Measurements from ENCODE around the gene GMPPA. TPM values are rescaled to one million over a fixed set of nuclear protein-coding genes. Genes with fewer than 3 reads are reported as not detected.

The GMPPA gene
- polyA plus RNA-seq, 6 donors from 2014 or later, result 18.2 to 38.8 (median 22.9) TPM

- peaks cover 19 to 79% (median 54%) of the 10 kb centered on the region in 3 donors for H3K27me3 Mint-ChIP-seq
- no peak for DNase-seq
- no peak for ATAC-seq (ENCODE audit: low read depth in 2 of 2)
- no peaks in the 10 kb centered on the region for H3K9me3 Mint-ChIP-seq
- no peaks in the 10 kb centered on the region for H3K36me3 Mint-ChIP-seq
- peaks cover 8 to 19% (median 12%) of the 10 kb centered on the region in 3 donors for H3K4me1 Mint-ChIP-seq
- H3K4me3 Mint-ChIP-seq, result peak overlapping the region in 1 of 8 donors; percentile 56
- H3K27ac Mint-ChIP-seq, result no peak overlapping the region
Observed at GRCh38 chr2:219538956-219539788, 40.5 kb downstream of the GMPPA start.

DNA sequence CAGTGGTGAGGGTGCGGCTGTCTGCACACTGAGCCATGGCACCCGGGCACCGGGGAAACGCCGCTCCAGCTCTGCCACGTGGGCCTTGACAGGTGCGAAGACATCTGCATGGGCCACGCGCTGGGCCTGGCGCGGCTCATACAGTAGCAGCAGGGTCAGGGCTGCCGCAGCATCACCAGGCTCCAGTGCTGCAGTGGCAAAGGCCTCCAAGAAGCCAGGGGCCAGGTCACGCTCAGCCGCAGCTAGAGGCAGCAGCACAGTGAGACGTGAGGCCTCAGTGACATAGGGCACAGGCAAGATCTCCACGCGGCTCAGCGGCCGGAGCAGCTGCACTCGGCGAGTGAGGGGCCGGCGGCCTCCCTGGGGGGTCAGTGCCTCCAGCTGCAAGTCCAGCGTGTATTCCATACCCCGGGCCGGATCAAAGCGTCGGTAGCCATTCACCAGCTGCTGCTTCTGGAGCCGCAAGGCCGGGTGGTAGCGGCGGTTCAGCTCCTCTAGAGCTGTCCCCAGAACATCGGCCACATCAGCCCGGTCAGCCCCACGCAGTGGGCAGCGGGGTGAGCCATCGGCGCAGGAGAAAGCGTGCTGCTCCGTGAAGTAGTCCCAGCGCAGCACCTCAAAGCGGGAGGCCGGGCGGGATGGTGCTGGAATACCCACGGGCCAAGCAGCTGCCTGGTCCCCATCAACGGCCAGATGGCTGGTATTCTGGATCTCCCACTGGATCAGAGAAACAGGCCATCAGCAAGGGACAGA lies 41.4 kb downstream of the GMPPA start:
- Mint-ChIP-seq H3K27me3 (peaks cover 23 to 86% (median 61%) of the 10 kb centered on the region in 3 donors), H3K9me3 (peaks cover 0 to 3% (median 0%) of the 10 kb centered on the region in 7 donors), H3K27ac (peak overlapping the region in 1 of 6 donors; percentile 66), H3K4me1 (peaks cover 17 to 28% (median 20%) of the 10 kb centered on the region in 3 donors), H3K4me3 (peak overlapping the region in 1 of 8 donors; percentile 52), H3K36me3 (no peaks in the 10 kb centered on the region)
- DNase-seq, result no peak
- ATAC-seq (ENCODE audit: low read depth in 2 of 2), result no peak

DNA sequence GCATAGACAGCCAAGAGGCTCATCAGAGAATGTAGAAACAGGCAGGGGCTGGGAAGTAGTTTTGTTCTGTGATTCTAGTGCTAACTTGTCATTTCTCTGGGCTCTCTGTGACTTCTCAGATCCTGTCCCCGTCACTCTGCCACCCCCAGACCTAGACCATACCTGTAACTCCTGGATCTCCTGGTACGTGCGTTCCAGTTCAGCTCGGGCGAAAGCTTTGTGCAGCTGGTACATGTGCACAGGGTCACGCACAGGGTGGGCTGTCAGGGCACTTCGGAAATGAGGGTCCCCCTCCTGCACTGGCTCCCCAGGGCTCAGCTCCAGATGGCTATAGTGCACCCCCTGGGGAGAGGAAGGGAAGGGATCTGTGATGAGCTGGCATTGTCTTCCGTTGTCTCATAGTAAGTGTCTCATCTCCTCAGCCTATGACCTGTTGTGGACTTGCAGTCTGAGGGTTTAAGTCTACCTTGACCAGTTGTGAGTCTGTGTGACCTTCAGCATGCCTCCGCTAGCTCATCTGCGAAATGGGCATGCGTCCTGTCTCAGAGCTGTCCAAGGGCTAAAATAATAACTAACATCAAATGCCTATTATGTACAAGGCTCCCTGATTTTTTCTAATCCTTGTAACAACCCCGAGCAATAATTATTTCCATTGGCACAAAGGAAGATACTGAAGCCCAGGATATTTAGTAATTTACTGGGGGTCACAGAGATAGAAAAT lies 42.3 kb downstream of the GMPPA start:
- Mint-ChIP-seq H3K36me3 (no peaks in the 10 kb centered on the region), H3K4me1 (peaks cover 17 to 28% (median 17%) of the 10 kb centered on the region in 3 donors), H3K27ac (peak overlapping the region in 1 of 6 donors; percentile 27), H3K4me3 (peak overlapping the region in 7 of 8 donors; percentile 4 to 82 (median 47)), H3K9me3 (peaks cover 0 to 3% (median 0%) of the 10 kb centered on the region in 7 donors), H3K27me3 (peaks cover 26 to 86% (median 61%) of the 10 kb centered on the region in 3 donors)
- DNase-seq (no peak), ATAC-seq (ENCODE audit: low read depth in 2 of 2) (no peak)

- no peaks in the 10 kb centered on the region for H3K36me3 Mint-ChIP-seq
- H3K4me3 Mint-ChIP-seq, result peak overlapping the region in 7 of 8 donors; percentile 5 to 82 (median 47)
- H3K4me1 Mint-ChIP-seq, result peaks cover 17 to 28% (median 21%) of the 10 kb centered on the region in 3 donors
Observed at GRCh38 chr2:219541611-219542180, 43.0 kb downstream of the GMPPA start.

DNA sequence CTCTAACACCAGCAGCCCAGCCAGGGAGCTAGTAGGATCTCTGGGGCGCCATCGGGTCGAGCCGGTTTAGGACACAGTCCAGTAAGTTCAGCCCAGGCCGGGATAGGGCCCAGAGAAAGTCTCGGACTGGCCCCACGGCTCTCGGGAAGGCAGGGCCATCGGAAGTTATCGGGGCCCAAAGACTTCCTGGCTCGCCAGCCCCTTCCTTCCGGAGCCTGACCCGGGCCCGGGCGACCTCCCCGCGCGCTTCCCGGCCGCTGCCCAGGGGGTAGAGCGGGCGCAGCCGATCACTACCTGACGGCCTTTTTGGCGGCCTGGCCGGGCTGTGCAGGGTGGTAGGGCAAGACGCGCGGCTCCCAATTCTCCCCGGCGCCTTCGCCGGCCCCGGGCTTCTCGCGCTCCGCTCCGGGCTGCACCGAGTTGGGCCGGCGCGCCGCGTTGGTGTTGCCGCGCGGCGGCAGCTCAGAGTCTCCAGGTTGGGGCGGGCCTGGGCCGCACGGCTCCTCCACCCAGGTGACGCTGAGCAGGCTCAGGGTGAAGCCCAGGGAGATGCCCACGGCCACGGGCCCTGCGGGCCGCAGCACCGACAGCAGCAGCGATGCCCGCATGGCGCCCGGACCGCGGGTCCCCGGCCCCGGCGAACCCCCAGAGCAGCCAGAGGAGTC lies 44.4 kb downstream of the GMPPA start:
- DNase-seq (peak; percentile 15), ATAC-seq (ENCODE audit: low read depth in 2 of 2) (peak; percentile 39 to 45)
- Mint-ChIP-seq H3K4me3 (peak overlapping the region; percentile 75 to 92 (median 84)), H3K27me3 (peaks cover 34 to 84% (median 63%) of the 10 kb centered on the region in 3 donors), H3K36me3 (peaks cover 0 to 7% of the 10 kb centered on the region in 2 donors), H3K9me3 (peaks cover 0 to 10% (median 0%) of the 10 kb centered on the region in 7 donors), H3K4me1 (peaks cover 17 to 28% (median 21%) of the 10 kb centered on the region in 3 donors), H3K27ac (peak overlapping the region in 1 of 6 donors; percentile 86)

More at GRCh38 chr2:219541611-219542180, 43.0 kb downstream of the GMPPA start:
- ATAC-seq (ENCODE audit: low read depth in 2 of 2), result peak; percentile 57 to 61
- H3K27me3 Mint-ChIP-seq, result peaks cover 28 to 86% (median 61%) of the 10 kb centered on the region in 3 donors
- peaks cover 0 to 5% (median 0%) of the 10 kb centered on the region in 7 donors for H3K9me3 Mint-ChIP-seq
- DNase-seq, result peak; percentile 80
- no peak overlapping the region for H3K27ac Mint-ChIP-seq

DNA sequence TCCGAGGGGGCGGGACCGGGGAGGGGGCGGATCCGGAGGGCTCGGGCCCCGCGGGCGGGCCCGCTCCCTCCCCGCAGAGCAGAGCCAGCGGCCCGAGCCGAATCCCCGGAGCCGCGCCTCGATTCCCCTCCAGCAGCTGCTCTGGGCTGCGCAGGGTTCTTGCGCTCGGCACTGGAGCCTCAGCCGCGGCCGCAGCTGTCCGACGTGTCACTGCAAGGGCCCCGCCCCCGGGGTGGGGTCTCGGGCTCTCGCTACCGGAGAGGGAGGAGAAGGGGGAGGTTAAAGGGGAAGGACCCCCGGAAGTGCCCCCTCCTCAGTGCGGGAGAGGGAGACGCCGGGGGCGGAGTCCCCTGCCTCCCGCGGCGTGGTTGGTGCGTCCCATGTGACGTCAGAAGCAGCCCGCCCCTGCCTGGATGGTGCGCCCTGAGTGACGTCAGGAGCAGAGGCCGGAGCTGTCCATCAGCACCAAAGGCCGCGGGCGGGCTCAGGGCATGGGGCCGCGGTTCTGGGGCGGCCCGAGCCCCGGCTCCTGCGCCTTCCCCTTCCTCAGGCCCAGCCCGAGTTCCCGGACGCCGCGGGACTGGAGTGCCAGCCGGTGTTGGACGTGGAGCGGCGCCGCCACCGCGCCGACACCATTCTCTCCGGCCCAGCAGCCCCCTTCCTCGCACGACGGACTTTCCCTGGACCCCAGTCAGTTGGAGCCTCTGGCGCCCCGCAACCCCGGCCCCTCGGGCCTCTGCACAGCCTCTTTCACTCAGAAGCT lies 45.1 kb downstream of the GMPPA start, which contains the start of the genes CHPF and TMEM198:
CHPF (minus strand) TSS at position 214 of the 763 bp plus-strand sequence. CDS start 271 bp downstream, outside the sequence.
TMEM198 (plus strand) TSS at position 433 of the 763 bp plus-strand sequence. CDS start 700 bp downstream, outside the sequence.
- peaks cover 0 to 10% (median 0%) of the 10 kb centered on the region in 7 donors for H3K9me3 Mint-ChIP-seq
- peak within 1 kb of the TSS; percentile 75 to 92 (median 84) for H3K4me3 Mint-ChIP-seq
- peak within 1 kb of the TSS in 5 of 6 donors; percentile 29 to 90 (median 85) for H3K27ac Mint-ChIP-seq
- DNase-seq (peak; percentile 82), ATAC-seq (ENCODE audit: low read depth in 2 of 2) (peak; percentile 71 to 73)
- peaks cover 17 to 28% (median 24%) of the 10 kb centered on the region in 3 donors for H3K4me1 Mint-ChIP-seq
- H3K36me3 Mint-ChIP-seq, result peaks cover 0 to 7% of the 10 kb centered on the region in 2 donors
- H3K27me3 Mint-ChIP-seq, result peaks cover 41 to 86% (median 65%) of the 10 kb centered on the region in 3 donors

DNA sequence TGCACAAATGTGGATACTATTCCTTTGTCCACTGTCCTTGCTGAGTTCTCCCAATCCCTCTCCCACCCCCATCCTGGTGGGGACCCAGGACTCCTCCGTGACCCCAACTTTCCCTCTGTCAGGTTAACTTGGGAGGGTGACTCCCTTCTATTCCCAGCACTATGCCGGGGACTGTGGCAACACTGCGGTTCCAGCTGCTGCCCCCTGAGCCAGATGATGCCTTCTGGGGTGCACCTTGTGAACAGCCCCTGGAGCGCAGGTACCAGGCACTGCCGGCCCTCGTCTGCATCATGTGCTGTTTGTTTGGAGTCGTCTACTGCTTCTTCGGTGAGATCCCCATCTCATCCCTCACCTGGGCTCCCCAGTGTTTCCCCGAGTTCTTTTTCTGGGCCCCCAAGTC lies 45.9 kb downstream of the GMPPA start:
- no peak for DNase-seq
- Mint-ChIP-seq H3K27ac (peak overlapping the region in 2 of 6 donors; percentile 2 to 56), H3K4me1 (peaks cover 17 to 28% (median 24%) of the 10 kb centered on the region in 3 donors), H3K27me3 (peaks cover 43 to 86% (median 65%) of the 10 kb centered on the region in 3 donors), H3K9me3 (peaks cover 0 to 10% (median 0%) of the 10 kb centered on the region in 7 donors), H3K36me3 (peaks cover 0 to 7% of the 10 kb centered on the region in 2 donors), H3K4me3 (peak overlapping the region; percentile 75 to 89 (median 84))
- no peak for ATAC-seq (ENCODE audit: low read depth in 2 of 2)

GRCh38 chr2:219545295-219545942 lies 46.7 kb downstream of the GMPPA start:
- Mint-ChIP-seq H3K27me3 (peaks cover 43 to 87% (median 70%) of the 10 kb centered on the region in 3 donors), H3K9me3 (peaks cover 0 to 10% (median 0%) of the 10 kb centered on the region in 7 donors), H3K36me3 (peaks cover 0 to 7% of the 10 kb centered on the region in 2 donors), H3K27ac (peak overlapping the region in 1 of 6 donors; percentile 46), H3K4me3 (peak overlapping the region in 3 of 8 donors; percentile 44 to 79 (median 75)), H3K4me1 (peaks cover 17 to 25% (median 24%) of the 10 kb centered on the region in 3 donors)
- ATAC-seq (ENCODE audit: low read depth in 2 of 2), result no peak
- no peak for DNase-seq

DNA sequence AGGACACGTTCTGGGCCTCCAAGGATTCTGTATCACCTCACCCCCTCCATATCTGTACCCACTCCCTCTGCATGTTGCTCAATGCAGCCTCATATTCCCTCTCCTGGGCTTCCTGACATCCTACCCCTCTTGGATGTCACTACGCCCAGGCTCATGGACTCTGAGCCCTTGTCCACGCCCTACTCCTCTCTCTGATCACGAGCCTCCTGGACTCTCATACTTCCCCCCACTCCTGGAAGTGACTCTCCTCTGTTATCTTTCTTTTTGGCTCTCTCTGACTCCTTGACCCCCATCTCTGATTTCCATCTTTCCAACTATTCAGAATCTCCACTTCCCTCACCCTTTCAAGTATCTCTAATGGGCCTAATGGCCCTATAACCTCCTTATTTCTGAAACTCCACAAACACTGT lies 47.3 kb downstream of the GMPPA start:
- Mint-ChIP-seq H3K4me1 (peaks cover 20 to 25% (median 24%) of the 10 kb centered on the region in 3 donors), H3K27me3 (peaks cover 43 to 87% (median 73%) of the 10 kb centered on the region in 3 donors), H3K27ac (peak overlapping the region in 1 of 6 donors; percentile 18), H3K4me3 (peak overlapping the region in 4 of 8 donors; percentile 23 to 55 (median 44)), H3K9me3 (peaks cover 0 to 10% (median 0%) of the 10 kb centered on the region in 7 donors), H3K36me3 (peaks cover 0 to 7% of the 10 kb centered on the region in 2 donors)
- ATAC-seq (ENCODE audit: low read depth in 2 of 2), result no peak
- DNase-seq, result no peak

DNA sequence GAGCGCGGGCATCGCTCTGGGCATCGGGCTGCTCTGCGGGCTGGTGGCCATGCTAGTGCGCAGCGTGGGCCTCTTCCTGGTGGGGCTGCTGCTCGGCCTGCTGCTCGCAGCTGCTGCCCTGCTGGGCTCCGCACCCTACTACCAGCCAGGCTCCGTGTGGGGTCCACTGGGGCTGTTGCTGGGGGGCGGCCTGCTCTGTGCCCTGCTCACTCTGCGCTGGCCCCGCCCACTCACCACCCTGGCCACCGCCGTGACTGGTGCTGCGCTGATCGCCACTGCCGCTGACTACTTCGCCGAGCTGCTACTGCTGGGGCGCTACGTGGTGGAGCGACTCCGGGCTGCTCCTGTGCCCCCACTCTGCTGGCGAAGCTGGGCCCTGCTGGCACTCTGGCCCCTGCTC lies 48.9 kb downstream of the GMPPA start:
- H3K4me3 Mint-ChIP-seq, result no peak overlapping the region
- H3K27me3 Mint-ChIP-seq, result peaks cover 36 to 83% (median 81%) of the 10 kb centered on the region in 3 donors

More for the DNA sequence above, 48.9 kb downstream of the GMPPA start:
- ATAC-seq (ENCODE audit: low read depth in 2 of 2) (no peak), DNase-seq (no peak)
- Mint-ChIP-seq H3K9me3 (peaks cover 0 to 10% (median 0%) of the 10 kb centered on the region in 7 donors), H3K27ac (no peak overlapping the region), H3K36me3 (peaks cover 0 to 7% of the 10 kb centered on the region in 2 donors), H3K4me1 (peaks cover 19 to 27% (median 26%) of the 10 kb centered on the region in 3 donors)

Measured in naive B cell (primary cell).